Heart right ventricle (tissue), 16 donors: ENCODE results near the gene CHRDL2. TPM values are rescaled to one million over a fixed set of nuclear protein-coding genes. Genes with fewer than 3 reads are reported as not detected.

Experiments
- ATAC-seq, 8 donors: fragments of 200-7000 bp; cut with Tn5 transposase; one replicate each; pipeline ENCODE4 v1.9.1; 2020; ENCODE audit warnings: mild to moderate bottlenecking in 8 of 8, moderate library complexity in 8 of 8, moderate number of reproducible peaks in 1 of 8
- DNase-seq, 2 donors: peaks; one replicate each; pipeline ENCODE4 v3.0.0-alpha.2; 2020
- H3K27ac ChIP-seq, 10 donors: fragments of 200-600 bp; sonication (generic) in 2 of 10; one replicate each; pipeline versions ENCODE4 v1.5.0 to v1.8.0; 2020 to 2022; ENCODE audit warnings: mild to moderate bottlenecking in 3 of 10
- H3K27me3 ChIP-seq, 7 donors: fragments of 200-600 bp; one replicate each; pipeline ENCODE4 v1.8.0; 2021 to 2022; ENCODE audit warnings: mild to moderate bottlenecking in 2 of 7
- H3K36me3 ChIP-seq, 9 donors: fragments of 200-600 bp; sonication (generic) in 1 of 9; one replicate each; pipeline versions ENCODE4 v1.5.0 to v1.8.0; 2020 to 2022; ENCODE audit warnings: mild to moderate bottlenecking in 2 of 9
- H3K4me1 ChIP-seq, 9 donors: fragments of 200-600 bp; sonication (generic) in 1 of 9; one replicate each; pipeline versions ENCODE4 v1.5.0 to v1.8.0; 2020 to 2022; ENCODE audit warnings: mild to moderate bottlenecking in 4 of 9
- H3K4me3 ChIP-seq, 10 donors: fragments of 200-600 bp; sonication (generic) in 2 of 10; one replicate each; pipeline versions ENCODE4 v1.5.0 to v1.8.0; 2020 to 2022; ENCODE audit warnings: mild to moderate bottlenecking in 7 of 10, moderate library complexity in 2 of 10
- H3K9me3 ChIP-seq, 11 donors: fragments of 200-600 bp in 10 of 11; sonication (generic) in 2 of 11; one replicate each; pipeline versions ENCODE4 v1.5.0 to v1.8.0; 2013 to 2022; ENCODE audit warnings: mild to moderate bottlenecking in 2 of 11, control low read depth in 1 of 11, moderate library complexity in 1 of 11
- CTCF ChIP-seq, 9 donors: fragments of 200-600 bp; sonication (generic) in 2 of 9; IDR thresholded peaks; one replicate each; pipeline versions ENCODE4 v1.5.0 to v1.8.0; 2021 to 2022; ENCODE audit warnings: antibody characterized with exemption in 9 of 9, mild to moderate bottlenecking in 5 of 9, moderate library complexity in 1 of 9
- WGBS, 2 donors: extraction: QIAGEN DNeasy Blood & Tissue Kit; methylation state at CpG; one replicate each; pipeline ENCODE4 v1.1.7; 2013; ENCODE audit warnings: inconsistent platforms in 1 of 2; 5-methylcytosine and 5-hydroxymethylcytosine counted together
- intact Hi-C, 10 donors: fragments of 100-400 bp; cut with DNase I; formaldehyde crosslinking; loops; one replicate each; pipeline versions ENCODE4 v1.11.1 to v1.14.2; 2022
- polyA plus RNA-seq, 2 donors: library from polyadenylated mRNA; stranded (reverse); fragments of 200-250 nt; gene quantifications; one replicate each; pipeline ENCODE4 v1.2.3, GENCODE V29; 2013
- total RNA-seq, 10 donors: library from RNA; stranded (reverse); fragmentation: NEBNext Ultra II Directional in 3 of 10; extraction: Animal tissue kit (Norgen Biotek cat#: 25700) in 3 of 10; gene quantifications; one replicate each; pipeline versions ENCODE4 v1.2.1 to v1.2.4, GENCODE V29; 2021 to 2023
- donor health status: Arrhythmogenic right ventricular cardiomyopathy.
- donor health status: ischemic (EF 13 %, LVEDD 7.1; RV severe dilation, severe dysfunction).
- donor health status: healthy with polysubstance abuse.
- donor health status: DM: no; HTN: yes; CAD: no.
- donor health status: DM: no; HTN: no; CAD: no.
- donor health status: ischemic (EF 25% LVEDD 6.9; RV normal size, moderate dysfunction).
- donor health status: ischemic (EF 25% LVEDD 5.7; RV mildly dilated, moderate dysfunction).
- donor health status: healthy.
- donor health status: DM: yes; HTN: yes; CAD: no.
- donor health status: Ischemic cardiomyopathy.
- donor health status: ischemic (EF 35%, LVEDD 5.7; RV mildly dilated, moderate dysfunction).
- donor health status: nonischemic (EF 11% LVEDD 7.7; RV severe dilation, severe dysfunction).
- donor health status: DM: yes; HTN: yes; CAD: no.
- donor health status: PGD.
- donor health status: ischemic (EF 29% LVEDD 5.4; RV normal size, mild dysfunction).
- donor health status: nonischemic (EF 23%, LVEDD 6.1; RV moderate dilation, normal function).

CHRDL2 gene
- total and polyA plus RNA-seq, 12 donors, result 1.00 to 19.7 (median 6.7) TPM

DNA sequence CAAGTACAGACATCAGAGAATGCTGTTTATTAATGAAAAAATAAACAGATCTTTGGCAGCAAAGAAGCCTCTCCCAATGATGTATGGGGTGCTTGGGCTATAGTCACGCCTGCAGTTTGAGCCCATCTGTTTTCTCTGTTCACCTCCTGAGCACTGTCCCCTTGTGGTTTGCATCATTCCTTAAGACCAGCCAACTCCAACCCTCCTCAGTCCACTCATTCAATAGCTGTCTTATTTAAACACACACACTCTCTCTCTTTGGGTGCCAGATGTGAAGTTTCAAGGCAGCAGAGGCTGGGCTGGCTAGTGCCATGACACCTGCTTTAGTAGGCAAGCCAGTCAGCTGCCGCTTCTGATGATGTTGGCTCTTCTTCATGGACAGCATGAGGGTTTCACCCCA is 80.7 kb downstream of the CHRDL2 start:
- H3K27me3 ChIP-seq, result no peaks in the 10 kb centered on the region
- no peak overlapping the region for H3K4me3 ChIP-seq
- no peaks in the 10 kb centered on the region for H3K9me3 ChIP-seq
- H3K27ac ChIP-seq, result no peak overlapping the region
- H3K36me3 ChIP-seq, result peaks cover 0 to 51% (median 0%) of the 10 kb centered on the region in 9 donors
- 81 to 87% methylated on average over 2 of the region's 2 CpGs for WGBS, 2 donors
- DNase-seq, result no peak
- intact Hi-C loops, result no loop called here
- H3K4me1 ChIP-seq, result no peaks in the 10 kb centered on the region
- ATAC-seq, result peak in 5 of 8 donors; percentile 29 to 94 (median 52)
- no peak for TF ChIP-seq CTCF (IDR thresholded peaks at IDR 0.05)

DNA sequence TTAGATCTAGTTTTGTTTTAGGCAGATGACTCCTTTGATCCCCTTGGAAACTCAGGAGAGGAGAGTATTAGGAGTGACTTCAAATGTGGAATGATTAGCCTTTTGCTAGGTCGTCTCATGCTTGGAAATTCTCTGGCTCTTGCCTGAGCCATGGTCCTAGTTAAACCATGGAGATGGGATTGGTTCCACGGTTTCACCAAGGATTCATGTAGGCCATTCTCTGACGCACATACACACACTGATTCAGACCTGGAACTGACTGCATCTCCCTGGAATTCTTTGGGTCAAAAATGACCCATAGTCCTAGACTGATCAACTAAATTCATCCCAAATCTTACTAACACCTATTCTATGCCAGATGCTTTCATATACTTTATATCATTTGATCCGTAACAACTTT is 82.3 kb downstream of the CHRDL2 start:
- Histone ChIP-seq H3K4me3 (no peak overlapping the region), H3K4me1 (no peaks in the 10 kb centered on the region)

GRCh38 chr11:74647831-74648230 is 83.4 kb downstream of the CHRDL2 start:
- no peaks in the 10 kb centered on the region for H3K4me1 ChIP-seq

More for the DNA sequence above, 82.3 kb downstream of the CHRDL2 start:
- WGBS, 2 donors, result 93 to 95% methylated on average over 4 of the region's 4 CpGs
- intact Hi-C loops, result loop anchor here in 1 of 10 donors (10.0 kb wide), 1 partner anchor 76 kb away; no protein-coding TSS in a partner anchor
- TF ChIP-seq CTCF (IDR thresholded peaks at IDR 0.05), result no peak
- no peak for DNase-seq
- ATAC-seq, result no peak
- Histone ChIP-seq H3K36me3 (peaks cover 0 to 62% (median 0%) of the 10 kb centered on the region in 9 donors), H3K9me3 (no peaks in the 10 kb centered on the region), H3K27me3 (no peaks in the 10 kb centered on the region), H3K27ac (no peak overlapping the region)

DNA sequence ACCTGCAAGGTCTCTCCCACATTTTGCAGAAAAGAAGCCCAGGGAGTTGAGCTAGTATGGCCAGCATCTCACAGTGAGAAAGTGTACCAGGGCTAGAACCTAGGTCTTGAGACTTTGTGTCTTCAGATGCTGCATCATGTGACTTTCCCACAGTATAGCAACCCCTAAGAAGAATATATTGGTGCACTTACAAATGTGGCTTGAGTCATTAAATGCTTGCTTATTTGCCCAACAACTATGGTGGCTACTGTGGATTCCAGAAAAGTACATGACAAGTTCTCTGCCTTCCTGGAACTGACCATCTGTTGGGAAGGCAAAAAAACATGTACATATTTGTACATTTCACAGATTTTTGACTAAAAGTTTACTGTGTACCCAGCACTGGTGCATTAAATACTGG is 83.8 kb downstream of the CHRDL2 start:
- Histone ChIP-seq H3K9me3 (no peaks in the 10 kb centered on the region), H3K27ac (no peak overlapping the region), H3K4me3 (no peak overlapping the region), H3K4me1 (no peaks in the 10 kb centered on the region), H3K36me3 (peaks cover 0 to 68% (median 0%) of the 10 kb centered on the region in 9 donors), H3K27me3 (no peaks in the 10 kb centered on the region)
- intact Hi-C loops, result loop anchor here in 1 of 10 donors (10.0 kb wide), 1 partner anchor 77 kb away; no protein-coding TSS in a partner anchor
- TF ChIP-seq CTCF (IDR thresholded peaks at IDR 0.05), result no peak
- ATAC-seq, result no peak
- no peak for DNase-seq

More at GRCh38 chr11:74647831-74648230, 83.4 kb downstream of the CHRDL2 start:
- intact Hi-C loops, result loop anchor here in 1 of 10 donors (10.0 kb wide), 1 partner anchor 77 kb away; no protein-coding TSS in a partner anchor
- Histone ChIP-seq H3K9me3 (no peaks in the 10 kb centered on the region), H3K27me3 (no peaks in the 10 kb centered on the region), H3K4me3 (no peak overlapping the region), H3K27ac (no peak overlapping the region), H3K36me3 (peaks cover 0 to 67% (median 0%) of the 10 kb centered on the region in 9 donors)
- no peak for DNase-seq
- no peak for ATAC-seq
- 95 to 98% methylated on average over 3 of the region's 3 CpGs for WGBS, 2 donors
- TF ChIP-seq CTCF (IDR thresholded peaks at IDR 0.05), result no peak
